ENCODE data around the gene DDO. TPM values are rescaled to one million over a fixed set of nuclear protein-coding genes. Genes with fewer than 3 reads are reported as not detected.

The DDO gene
- 1.1 and 2.1 TPM in 2 replicates for polyA plus RNA-seq

GRCh38 chr6:110415086-110415916, at the start of gene DDO:
DDO (minus strand) TSS chr6:110415575; CDS start chr6:110413462, 2,113 bp downstream.

GRCh38 chr6:110357664-110358552, 57.5 kb downstream of the DDO start, which contains the start of gene METTL24:
METTL24 (minus strand) TSS chr6:110358349; CDS start chr6:110358272, 77 bp downstream.

Other genes starting within 250 kb of the DDO start
- 45.5 and 77.6 TPM in 2 replicates for gene WASF1, start 235.9 kb downstream of the DDO start, polyA plus RNA-seq
- gene CDC40, start 235.1 kb downstream of the DDO start, polyA plus RNA-seq, result 77.9 and 96.5 TPM in 2 replicates
- gene METTL24, start 57.2 kb downstream of the DDO start, polyA plus RNA-seq, result 1.1 TPM in 1 of 2 replicates, not detected in the other
- not detected in 2 replicates for gene SLC22A16, start 61.0 kb upstream of the DDO start, polyA plus RNA-seq

All from Purkinje cell (primary cell).